NCI-H2081 treated with DMSO at 0.1 percent for 48 hours (cell line): ENCODE results near the gene GRM7.

ENCODE experiments used
- DNase-seq: peaks from one replicate; lab custom pipeline; 2025; lab: John Stamatoyannopoulos, UW

The GRM7 gene

DNA sequence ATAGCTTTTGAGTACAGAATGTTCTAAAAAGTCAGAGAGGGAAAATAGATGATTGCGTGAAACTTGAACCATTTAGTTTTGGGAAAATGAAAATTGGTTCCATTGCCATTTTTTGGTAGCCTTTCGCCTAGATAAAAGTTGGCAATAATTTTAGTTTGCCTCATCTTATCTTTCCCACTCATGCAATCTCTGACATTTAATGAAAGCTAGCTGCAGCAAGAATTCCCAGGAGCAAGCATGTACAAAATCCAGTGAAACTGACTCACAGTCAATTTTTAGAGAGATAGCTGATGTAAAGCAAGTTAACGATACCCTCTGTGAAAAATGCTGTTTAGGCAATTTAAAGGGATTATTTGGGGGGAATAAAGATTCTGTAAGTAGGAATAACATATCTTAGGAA is 797.4 kb downstream of the GRM7 start:
- DNase-seq = no peak

DNA sequence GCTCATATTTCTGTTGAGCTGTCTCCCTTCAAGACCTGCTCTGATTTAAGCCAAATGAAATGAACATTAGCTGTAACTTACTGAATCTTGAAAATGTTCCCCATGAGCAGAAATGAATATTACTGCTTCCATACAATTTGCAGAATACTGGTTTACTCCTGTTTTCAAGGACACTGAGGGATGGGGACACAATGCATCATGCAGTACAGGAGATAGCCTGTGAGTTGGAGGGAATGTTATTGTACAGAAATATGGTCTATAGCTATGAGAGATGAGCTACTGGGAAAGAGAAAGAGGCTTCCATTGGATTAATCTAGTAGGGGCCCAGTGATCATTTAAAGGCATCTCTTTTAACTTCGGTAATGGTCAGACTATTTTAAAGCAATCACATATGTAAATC is 798.2 kb downstream of the GRM7 start:
- no peak for DNase-seq

DNA sequence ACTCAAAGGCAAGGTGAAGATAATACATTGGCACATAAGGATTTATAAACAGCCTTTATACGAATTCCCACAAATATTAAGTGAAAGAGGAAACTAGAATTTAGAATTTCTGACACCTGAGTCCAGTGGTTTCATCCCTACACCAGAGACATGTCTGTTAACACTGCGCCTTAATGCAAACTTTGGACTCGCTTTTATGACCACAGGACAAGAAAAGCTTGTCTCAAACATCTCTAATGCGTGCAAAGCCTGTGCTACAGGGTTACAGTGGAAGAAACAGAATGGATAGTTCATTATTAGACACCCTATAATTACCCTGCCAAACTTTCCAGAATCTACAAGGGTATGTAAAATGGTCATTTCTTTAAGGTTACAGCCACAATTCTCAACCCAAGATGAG is 802.9 kb downstream of the GRM7 start:
- DNase-seq = no peak

- DNase-seq = no peak
Measured at GRCh38 chr3:7667774-7668173, 806.9 kb downstream of the GRM7 start.

- no peak for DNase-seq
Measured at GRCh38 chr3:7669641-7670040, 808.7 kb downstream of the GRM7 start.

- no peak for DNase-seq
Measured at GRCh38 chr3:7678521-7678920, 817.6 kb downstream of the GRM7 start.

DNA sequence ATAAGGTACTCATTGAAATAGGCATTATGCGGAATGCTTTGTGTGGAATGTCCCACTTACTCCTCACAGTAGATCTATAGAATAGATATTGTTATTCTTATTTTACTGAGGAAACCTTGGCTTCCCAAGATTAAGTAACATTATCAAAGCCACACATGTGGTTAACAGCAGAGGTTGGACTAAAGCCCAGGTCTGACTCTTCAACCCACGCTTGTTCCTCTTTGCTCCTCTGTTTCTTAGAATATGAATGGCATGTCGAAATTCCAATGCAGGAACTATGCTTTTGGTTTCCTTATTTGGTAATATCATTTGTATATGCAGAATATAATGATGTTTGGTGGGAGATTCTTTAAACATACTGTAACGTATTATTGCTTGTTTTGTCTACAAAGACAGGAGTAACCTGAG is 821.9 kb downstream of the GRM7 start:
- no peak for DNase-seq

GRCh38 chr3:7683426-7683825 is 822.5 kb downstream of the GRM7 start:
- DNase-seq = no peak

- no peak for DNase-seq
Measured at GRCh38 chr3:7684182-7684715, 823.3 kb downstream of the GRM7 start.

DNA sequence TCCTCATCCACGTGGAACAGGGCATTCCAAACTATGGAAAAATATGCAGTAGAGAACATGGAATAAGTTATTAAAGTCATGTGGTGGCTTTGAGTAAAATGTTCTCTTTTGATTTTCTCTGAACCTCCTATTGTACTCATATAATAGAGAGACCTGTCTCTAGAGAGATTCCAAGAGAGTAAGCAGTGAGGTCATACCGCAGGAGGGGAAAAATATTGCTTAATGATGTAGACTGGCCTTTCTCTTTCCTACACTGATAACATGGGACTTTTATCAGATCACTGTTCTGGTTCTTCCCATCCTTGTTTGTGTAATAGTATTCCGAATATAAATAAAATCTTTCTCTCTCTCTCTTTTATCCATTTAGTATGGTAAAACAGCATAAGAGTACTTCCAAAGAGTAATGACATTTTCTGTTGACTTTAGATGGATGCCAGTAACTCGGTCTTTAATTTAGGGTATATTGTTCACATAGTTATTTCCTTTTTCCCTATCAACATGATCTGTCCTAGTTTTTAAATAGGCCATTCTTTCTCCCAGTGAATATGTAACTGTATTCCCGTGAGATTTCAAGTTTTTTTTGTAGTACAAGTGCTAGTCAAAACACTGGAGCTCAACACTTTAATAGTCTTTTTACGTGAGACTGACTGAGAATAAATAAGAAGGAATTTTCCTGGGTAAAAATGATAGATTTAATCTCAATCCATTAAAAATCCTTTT is 826.7 kb downstream of the GRM7 start:
- no peak for DNase-seq

DNA sequence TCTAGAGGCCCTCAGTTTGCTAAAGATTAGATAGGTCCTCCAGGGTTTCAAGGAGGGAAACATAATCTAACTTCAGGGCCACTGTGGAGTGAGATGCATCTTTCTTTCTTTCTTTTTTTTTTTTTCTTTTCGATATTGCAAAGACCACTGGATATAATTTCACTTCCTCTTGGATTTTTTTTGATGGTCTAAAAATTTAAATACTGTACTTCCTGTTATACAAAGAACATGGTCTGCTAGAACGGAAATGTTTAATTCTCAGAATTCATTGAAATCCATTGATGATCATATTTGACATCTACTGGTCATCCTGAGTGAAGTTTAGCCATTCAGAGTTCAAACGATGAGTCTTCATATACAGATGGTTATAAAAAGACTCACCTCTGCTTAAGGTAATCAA is 832.0 kb downstream of the GRM7 start:
- DNase-seq = no peak

DNA sequence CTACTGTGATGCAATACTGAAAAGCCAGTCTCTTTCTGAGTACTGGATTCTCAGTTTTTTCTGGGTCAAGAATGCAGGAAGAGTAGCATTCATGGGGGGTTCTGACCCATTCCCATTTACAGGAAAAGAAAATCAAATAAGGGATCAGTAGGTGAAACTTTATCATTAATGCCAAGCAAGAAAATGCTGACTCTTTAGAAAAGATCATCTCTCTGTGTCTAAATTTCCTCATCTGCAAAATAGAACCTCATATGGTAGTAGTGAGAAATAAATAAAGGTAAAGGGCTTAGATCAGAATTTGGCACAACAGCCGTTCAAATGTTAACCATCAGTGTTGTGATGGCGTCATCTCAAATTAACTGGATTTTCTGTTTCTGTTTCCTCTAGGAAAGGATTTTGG is 833.1 kb downstream of the GRM7 start:
- DNase-seq = no peak

DNA sequence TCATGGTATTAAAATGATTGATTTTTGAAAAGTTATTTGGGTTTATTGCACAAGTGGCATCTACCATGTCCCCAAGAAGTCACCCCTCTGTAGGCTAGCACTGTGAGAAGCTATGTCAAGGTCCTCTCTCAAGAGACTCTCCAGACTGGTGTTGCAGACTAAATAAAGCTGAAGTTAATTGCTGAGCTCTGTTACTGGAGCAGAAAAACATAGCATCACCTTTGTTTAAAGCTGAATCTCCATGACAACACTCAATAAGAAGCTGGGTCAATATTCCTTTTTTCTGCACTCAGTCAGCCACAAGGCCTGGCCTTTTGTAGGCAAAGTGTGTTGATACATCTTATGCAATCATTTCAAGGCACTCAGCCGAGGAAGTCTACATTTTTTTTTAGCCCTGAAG is 834.1 kb downstream of the GRM7 start:
- DNase-seq = no peak

GRCh38 chr3:7696320-7696719 is 835.4 kb downstream of the GRM7 start:
- DNase-seq = no peak

DNA sequence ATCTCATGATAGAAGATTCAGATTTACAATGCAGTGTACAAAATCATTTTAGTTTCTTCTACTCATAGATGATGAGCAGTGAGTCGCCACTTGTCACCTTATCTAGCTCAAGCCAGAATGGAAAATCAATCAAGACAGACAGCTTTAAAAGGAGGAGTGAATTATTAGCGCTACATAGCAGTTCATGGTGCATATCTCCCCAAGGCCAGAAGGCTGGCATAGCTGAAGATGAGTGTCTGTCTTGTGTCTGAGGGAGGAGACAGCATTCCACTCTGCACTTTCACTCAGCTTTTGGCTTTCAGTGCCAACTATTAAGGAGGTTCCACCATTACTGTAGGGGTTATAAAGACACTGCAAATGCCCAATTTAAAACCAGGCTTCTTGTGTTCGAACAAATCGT is 836.6 kb downstream of the GRM7 start:
- DNase-seq = no peak

GRCh38 chr3:7700539-7700938 is 839.6 kb downstream of the GRM7 start:
- no peak for DNase-seq

- no peak for DNase-seq
Measured at GRCh38 chr3:7700977-7701376, 840.1 kb downstream of the GRM7 start.

DNA sequence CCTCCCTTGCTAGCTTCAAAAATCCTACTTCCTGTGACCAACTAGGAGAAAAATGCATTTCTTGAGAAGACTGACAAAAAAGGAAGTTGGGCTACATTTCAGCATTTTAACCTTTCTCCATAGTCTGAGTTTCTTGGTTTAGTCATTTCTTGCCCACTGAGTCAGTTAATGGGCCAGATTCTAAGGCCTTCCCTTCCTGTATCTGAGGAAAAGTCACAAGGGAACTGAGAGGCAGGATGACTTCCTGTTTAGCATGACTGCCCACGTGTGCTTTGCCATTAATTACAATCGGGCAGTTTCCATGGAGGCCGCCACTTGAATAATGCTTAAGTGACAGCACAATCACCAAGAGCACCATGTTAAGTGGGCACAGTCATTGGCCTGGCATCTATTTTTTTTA is 846.3 kb downstream of the GRM7 start:
- no peak for DNase-seq

GRCh38 chr3:7709376-7710082 is 848.6 kb downstream of the GRM7 start:
- DNase-seq = no peak

DNA sequence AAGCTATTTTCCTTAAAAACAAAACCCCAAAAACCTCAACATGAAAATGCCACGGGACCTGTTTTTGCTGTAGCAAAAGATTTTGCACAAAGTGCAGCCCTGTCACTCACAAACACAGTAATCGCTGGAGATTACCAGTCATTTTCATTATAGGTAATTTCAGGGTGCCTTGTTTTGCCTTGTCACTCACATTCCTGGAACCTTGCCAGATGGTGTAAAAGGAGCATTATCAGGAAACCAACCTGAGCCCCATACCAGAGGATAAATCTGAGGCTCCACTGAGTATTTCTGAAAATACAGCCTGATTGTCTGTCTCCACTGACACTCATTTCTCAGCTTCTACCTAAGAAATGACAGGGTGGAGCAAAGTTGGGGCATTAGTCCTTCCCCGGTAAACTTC is 849.4 kb downstream of the GRM7 start:
- peak; percentile 10 for DNase-seq

- DNase-seq = no peak
Measured at GRCh38 chr3:7713724-7714123, 852.8 kb downstream of the GRM7 start.

GRCh38 chr3:7720649-7721297 is 859.9 kb downstream of the GRM7 start:
- DNase-seq = no peak

GRCh38 chr3:7721869-7722268 is 861.0 kb downstream of the GRM7 start:
- DNase-seq = no peak
